ENCODE results near the gene GALNT2. TPM values are rescaled to one million over a fixed set of nuclear protein-coding genes. Genes with fewer than 3 reads are reported as not detected.

GALNT2 gene
- total RNA-seq, 4 donors from 2014 or later, result 41.7 to 56.4 (median 50.7) TPM

DNA sequence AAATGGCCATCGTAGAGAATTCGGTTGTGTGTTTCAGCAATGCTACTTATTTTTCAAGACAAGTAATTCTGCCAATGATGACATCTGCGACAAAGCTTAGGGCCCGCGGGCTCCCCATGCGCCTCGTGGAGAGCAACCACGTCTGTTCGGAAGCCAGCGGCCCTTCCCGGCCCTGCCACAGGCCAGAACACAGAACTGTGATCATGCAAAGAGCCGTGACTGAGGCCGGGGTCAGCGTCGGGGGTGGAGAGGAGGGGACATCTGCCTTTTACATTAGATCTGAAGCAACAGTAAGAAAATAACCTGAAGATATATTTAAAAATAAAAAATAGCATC, 255.4 kb downstream of the GALNT2 start:
- TF ChIP-seq, protein P1, sequence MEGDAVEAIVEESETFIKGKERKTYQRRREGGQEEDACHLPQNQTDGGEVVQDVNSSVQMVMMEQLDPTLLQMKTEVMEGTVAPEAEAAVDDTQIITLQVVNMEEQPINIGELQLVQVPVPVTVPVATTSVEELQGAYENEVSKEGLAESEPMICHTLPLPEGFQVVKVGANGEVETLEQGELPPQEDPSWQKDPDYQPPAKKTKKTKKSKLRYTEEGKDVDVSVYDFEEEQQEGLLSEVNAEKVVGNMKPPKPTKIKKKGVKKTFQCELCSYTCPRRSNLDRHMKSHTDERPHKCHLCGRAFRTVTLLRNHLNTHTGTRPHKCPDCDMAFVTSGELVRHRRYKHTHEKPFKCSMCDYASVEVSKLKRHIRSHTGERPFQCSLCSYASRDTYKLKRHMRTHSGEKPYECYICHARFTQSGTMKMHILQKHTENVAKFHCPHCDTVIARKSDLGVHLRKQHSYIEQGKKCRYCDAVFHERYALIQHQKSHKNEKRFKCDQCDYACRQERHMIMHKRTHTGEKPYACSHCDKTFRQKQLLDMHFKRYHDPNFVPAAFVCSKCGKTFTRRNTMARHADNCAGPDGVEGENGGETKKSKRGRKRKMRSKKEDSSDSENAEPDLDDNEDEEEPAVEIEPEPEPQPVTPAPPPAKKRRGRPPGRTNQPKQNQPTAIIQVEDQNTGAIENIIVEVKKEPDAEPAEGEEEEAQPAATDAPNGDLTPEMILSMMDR (IDR thresholded peaks at IDR 0.05; ENCODE audit: low read depth), result no peak

DNA sequence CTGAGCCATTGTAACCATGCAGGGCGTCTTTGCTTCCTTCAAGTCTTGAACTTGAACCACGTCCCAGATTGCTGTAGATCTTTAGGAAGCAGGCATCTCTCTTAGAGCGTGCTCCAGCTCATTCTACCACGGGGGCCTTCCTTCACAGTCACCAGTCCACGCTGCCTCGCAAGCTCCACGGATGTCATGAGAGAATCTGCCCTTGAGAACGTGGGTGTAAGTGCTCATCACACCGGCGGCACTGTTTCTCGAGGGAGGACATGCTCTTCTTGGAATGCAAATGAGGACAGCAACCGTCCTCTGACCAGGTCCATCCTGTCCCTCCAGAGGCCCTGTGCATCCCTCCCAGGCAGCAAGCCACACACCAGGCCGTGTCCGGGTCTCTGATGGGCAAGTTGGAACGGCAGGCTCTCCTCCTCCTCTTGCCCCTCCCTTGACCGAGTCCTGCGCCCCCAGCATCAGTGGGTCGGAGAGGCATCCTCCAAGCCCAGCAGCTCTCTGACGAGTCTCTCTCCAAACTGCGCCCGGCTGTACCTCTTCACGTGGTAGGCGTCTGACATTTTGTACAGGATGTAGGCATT, 256.0 kb downstream of the GALNT2 start:
- TF ChIP-seq, protein P1 (IDR thresholded peaks at IDR 0.05; ENCODE audit: low read depth), result no peak

DNA sequence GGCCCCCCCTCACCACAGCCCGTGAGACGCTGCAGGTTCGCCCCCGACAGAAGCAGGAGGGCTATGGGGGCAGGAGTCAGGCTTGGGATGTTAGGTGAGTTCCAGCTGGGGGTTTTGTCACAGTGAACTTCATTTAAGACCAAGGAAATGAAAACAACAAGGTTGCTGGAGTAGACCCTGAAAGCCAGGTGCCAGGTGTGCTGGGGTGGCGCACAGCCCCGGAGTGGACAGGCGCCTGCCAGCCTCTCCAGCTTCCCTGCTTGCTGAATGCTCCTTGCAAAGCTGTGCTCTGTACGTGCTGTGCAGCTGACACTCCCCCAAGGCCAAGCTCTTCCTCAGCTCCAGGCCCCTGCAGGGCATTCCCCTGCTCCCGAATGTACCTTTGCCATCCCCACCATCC, 256.6 kb downstream of the GALNT2 start:
- TF ChIP-seq, protein P1 (IDR thresholded peaks at IDR 0.05; ENCODE audit: low read depth), result no peak

DNA sequence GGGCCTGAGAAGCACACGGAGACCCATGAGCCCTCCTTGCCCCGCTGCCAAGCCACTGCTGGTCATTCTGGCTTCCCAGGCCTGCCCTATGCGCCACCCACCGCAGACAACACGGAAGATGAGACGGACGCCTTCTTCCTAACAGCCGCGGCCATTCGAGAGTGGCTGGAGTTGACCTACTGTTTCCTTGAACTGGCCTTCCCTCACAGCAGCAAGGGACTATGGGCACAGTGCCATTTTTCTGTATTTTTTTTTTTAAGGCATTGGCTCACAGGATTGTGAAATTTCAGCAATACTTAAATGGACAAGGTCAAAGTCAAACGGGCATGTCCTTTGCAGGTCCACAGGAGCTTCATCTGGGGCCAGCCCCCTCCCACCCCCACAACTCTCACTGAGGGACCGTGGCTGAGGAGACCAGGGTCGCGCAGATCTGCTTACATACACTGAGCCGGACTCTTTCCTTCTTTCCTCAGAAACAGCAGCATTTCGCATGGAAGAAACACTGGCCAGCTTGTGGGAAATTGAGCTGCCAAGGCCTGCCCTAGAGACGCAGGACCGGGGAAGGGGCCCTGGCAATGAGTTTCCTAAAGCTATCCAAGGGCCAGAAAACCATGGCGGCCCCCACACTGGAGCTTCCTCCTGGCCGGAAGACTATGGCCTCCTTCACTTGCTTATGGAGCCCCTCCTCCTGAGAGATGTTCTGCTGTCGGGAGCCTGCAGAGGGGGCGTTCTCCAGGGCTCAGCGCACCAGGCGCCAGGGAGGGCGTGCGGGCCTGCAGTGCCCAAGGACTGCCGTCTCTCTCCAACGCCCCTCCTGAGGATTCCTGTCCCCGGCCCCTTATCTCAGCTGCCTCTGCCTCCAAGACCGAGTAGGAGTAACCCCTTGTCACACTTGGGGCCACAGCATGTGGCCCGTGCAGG, 260.2 kb downstream of the GALNT2 start:
- TF ChIP-seq, protein P1 (IDR thresholded peaks at IDR 0.05; ENCODE audit: low read depth), result no peak

DNA sequence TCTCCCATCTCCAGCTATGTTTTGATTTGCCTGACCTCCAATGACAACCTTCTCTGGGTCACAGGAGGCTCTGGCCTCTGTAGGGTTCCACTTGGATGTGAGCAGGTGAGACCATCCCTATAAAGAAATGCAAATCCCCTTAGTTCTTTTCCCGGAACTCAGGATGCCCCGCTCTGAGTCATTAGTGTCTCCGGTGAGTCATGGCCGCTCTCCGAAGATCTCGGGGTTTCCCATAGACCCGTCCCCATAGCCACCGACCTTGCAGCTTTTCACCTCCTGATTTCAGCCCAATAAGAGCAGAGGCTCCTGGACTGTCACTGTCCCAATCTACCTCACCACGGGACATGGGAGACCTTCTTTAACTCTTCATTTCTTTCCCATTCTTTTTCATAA, 260.9 kb downstream of the GALNT2 start:
- TF ChIP-seq, protein P1 (IDR thresholded peaks at IDR 0.05; ENCODE audit: low read depth), result no peak

DNA sequence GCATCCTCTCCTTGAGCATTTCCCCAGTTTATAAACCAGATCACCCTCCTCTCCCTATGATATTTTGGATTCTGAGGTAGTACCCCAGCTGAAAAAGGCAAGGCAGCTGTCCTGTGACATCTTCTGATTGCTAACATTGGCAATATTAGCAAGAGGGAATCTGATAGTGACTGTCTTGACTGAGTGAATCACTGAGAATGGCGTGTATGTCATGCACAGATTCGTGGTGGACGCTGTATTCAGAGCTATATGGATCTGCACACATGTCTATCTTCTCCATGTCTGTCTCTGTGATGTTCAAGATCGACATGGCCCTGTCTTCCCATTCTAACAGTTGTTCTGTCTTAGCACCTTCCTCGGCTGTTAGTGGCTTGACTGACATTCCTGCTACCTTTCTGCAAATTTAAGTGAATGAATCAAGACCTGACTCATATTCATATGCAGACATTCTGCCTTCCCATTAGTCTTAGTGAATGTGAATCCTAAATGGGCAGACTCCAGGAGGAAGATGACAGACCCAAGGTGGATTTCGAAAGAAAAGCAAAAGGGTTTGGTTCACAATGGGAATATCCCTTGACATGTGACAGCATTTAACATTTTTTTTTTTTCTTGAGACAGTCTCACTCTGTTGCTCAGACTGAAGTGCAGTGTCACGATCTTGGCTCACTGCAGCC, 261.4 kb downstream of the GALNT2 start:
- TF ChIP-seq, protein P1 (IDR thresholded peaks at IDR 0.05; ENCODE audit: low read depth), result no peak

DNA sequence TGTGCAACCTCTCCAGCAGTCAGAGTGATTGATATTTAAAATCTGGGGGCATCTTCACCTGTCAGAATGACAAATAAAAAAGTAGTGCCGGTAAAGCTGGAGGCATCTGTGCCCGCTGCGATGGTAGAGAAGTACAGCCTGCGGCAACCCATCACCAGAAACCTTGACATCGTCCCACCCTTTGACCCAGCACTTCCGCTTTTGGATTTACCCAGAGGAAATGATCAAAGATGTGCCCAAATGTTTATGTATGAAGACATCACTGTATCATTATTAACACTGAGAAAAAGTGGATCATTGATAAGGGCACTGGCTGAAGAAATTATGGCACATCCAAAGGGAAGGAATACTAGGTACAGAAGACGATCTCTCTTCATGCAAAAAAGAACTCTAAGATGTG, 263.1 kb downstream of the GALNT2 start:
- TF ChIP-seq, protein P1 (IDR thresholded peaks at IDR 0.05; ENCODE audit: low read depth), result no peak

Measured in subcutaneous adipose tissue (tissue), 4 donors.